ENCODE data around the gene BAK1.

The BAK1 gene

GRCh38 chr6:33579828-33580714 is at the start of gene BAK1:
Gene BAK1, minus strand, starts transcription at chr6:33580276. Its CDS starts 2,672 bp downstream, at chr6:33577604.
- peak; percentile 88 for DNase-seq

- DNase-seq: no peak
Observed at GRCh38 chr6:33628401-33628964, 48.4 kb upstream of the BAK1 start.

- DNase-seq: no peak
Observed at GRCh38 chr6:33627876-33628275, 47.8 kb upstream of the BAK1 start.

GRCh38 chr6:33624856-33625255 is 44.8 kb upstream of the BAK1 start:
- DNase-seq: no peak

GRCh38 chr6:33623895-33624381 is 43.9 kb upstream of the BAK1 start:
- DNase-seq: no peak

- peak; percentile 59 for DNase-seq
Observed at GRCh38 chr6:33622456-33623431, 42.7 kb upstream of the BAK1 start.

- peak; percentile 85 for DNase-seq
Observed at GRCh38 chr6:33621711-33622388, 41.8 kb upstream of the BAK1 start.

- peak; percentile 74 for DNase-seq
Observed at GRCh38 chr6:33620856-33621710, 41.0 kb upstream of the BAK1 start, which contains the start of gene ITPR3. Gene ITPR3, plus strand, starts transcription at chr6:33621322. Its CDS starts 281 bp downstream, at chr6:33621603.

GRCh38 chr6:33620158-33620855 is 40.2 kb upstream of the BAK1 start:
- DNase-seq: no peak

- no peak for DNase-seq
Observed at GRCh38 chr6:33619166-33619840, 39.2 kb upstream of the BAK1 start.

GRCh38 chr6:33616913-33617312 is 36.8 kb upstream of the BAK1 start:
- DNase-seq: peak; percentile 82

- DNase-seq: no peak
Observed at GRCh38 chr6:33616113-33616512, 36.0 kb upstream of the BAK1 start.

GRCh38 chr6:33613795-33614168 is 33.7 kb upstream of the BAK1 start:
- peak; percentile 90 for DNase-seq

GRCh38 chr6:33613146-33613794 is 33.2 kb upstream of the BAK1 start:
- peak; percentile 59 for DNase-seq

- no peak for DNase-seq
Observed at GRCh38 chr6:33610779-33611732, 31.0 kb upstream of the BAK1 start.

- DNase-seq: peak; percentile 82
Observed at GRCh38 chr6:33610067-33610466, 30.0 kb upstream of the BAK1 start.

GRCh38 chr6:33609528-33609927 is 29.5 kb upstream of the BAK1 start:
- peak; percentile 63 for DNase-seq

GRCh38 chr6:33609019-33609418 is 28.9 kb upstream of the BAK1 start:
- DNase-seq: no peak

All from NCI-H226 (cell line).